Epidermal melanocyte (primary cell): Measurements from ENCODE around the gene CTIF.

Experiments
- DNase-seq: peaks from one replicate; pipeline ENCODE4 v3.0.0; 2011; ENCODE audit warnings: low spot score; ENCODE audit not compliant: insufficient read length

The CTIF gene

DNA sequence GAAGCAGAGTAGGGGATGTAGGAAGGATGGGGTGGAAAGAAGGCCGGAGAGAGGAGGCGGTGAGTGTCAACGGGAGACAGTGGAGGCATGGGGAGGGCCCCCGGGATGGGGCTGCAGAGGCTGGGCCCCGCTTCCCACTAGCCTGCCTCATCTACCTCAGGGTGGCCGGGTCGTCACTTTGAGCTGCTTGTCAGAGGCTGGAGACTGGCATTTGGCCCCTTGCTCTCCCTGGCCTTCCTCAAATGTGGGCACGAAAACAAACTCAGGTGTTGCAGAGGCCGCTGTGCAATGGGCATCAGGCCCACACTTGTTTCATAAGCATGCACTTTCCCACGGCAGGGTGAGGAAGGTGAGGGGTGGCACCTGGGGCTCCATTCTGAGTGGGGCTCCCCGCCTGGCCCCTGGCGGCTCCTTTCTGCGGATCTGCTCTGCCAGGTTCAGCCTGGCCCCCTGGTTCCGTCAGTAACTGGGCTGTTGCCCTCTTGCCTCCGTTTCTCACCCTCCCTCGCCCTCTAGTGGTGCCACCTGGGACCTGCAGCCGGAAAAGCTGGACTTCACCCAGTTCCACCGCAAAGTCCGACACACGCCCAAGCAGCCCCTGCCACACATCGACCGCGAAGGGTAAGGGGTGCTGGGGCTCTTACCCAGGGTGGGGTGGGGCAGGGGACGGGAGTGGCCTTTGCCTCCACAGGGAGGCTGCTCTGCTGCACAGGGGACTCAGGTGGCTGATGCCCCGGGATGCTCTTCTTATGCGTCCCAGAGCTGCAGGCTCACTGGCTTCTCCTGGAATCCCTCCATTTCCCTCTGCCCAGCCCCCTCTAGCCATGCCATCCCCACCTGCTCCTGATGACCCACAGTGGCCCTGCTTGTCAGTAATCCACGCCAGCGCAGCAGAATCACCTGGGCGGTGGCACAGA, 125.4 kb downstream of the CTIF start:
- DNase-seq: peak; percentile 43

- DNase-seq: no peak
Measured at GRCh38 chr18:48665654-48666053, 126.8 kb downstream of the CTIF start.

GRCh38 chr18:48666613-48667012, 127.8 kb downstream of the CTIF start:
- DNase-seq: no peak

GRCh38 chr18:48667276-48668254, 128.7 kb downstream of the CTIF start:
- no peak for DNase-seq

- DNase-seq: no peak
Measured at GRCh38 chr18:48668466-48669179, 129.8 kb downstream of the CTIF start.

DNA sequence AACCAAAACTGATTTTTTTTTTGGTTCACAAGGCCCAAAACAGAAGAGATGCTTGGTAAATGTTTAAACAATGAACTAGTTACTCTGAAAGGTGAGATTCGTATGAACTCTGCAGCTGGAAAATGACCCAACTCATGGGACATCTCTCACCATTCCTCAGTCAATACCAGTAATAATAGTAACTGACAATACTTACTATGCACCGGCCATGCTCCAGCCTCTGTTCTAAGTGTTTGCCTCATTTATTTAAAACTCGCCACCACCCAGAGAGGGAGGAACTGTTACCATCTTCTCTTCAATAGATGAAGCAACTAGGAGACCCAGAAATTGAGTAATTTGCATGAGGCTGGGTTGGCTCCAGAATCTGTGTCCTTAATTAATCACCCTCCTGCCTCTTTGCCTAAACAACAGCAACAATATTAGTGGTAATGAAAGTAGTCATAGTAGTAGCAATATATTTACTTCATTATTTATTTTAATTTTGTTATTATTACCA, 130.4 kb downstream of the CTIF start:
- no peak for DNase-seq

DNA sequence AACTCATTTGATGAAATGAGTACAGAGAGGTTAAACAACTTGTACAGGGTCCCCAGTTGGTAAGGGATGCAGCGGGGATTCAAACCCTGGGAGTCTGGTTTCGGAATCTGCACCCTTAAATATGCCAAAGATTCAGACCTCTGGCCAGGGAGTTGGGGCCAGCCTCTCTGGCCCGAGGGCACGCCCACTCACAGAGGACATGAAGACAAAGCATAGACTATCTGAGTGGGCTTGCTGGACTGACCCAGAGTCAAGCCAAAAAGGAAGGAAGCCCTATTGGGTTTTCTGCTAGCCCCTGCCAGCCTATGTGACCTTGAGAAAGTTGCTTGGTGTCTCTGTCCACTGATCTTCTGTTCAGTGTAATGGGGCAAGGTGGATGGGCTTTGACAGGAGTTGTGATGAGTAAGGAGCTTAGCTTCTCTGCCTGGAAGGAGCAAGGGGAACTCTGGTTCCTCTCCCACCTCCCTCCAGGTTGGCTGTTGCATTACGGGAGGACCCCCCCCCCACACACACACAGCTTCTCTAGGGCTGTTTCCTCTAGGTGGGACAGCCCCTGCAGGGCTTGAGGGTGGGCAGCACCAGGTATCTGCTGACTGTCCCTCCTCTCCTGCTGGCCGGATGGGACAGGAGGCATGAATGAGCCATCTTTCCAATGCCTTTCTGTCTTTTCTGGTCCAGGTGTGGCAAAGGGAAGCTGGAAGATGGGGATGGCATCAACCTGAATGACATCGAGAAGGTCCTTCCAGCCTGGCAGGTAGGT, 131.3 kb downstream of the CTIF start:
- no peak for DNase-seq

DNA sequence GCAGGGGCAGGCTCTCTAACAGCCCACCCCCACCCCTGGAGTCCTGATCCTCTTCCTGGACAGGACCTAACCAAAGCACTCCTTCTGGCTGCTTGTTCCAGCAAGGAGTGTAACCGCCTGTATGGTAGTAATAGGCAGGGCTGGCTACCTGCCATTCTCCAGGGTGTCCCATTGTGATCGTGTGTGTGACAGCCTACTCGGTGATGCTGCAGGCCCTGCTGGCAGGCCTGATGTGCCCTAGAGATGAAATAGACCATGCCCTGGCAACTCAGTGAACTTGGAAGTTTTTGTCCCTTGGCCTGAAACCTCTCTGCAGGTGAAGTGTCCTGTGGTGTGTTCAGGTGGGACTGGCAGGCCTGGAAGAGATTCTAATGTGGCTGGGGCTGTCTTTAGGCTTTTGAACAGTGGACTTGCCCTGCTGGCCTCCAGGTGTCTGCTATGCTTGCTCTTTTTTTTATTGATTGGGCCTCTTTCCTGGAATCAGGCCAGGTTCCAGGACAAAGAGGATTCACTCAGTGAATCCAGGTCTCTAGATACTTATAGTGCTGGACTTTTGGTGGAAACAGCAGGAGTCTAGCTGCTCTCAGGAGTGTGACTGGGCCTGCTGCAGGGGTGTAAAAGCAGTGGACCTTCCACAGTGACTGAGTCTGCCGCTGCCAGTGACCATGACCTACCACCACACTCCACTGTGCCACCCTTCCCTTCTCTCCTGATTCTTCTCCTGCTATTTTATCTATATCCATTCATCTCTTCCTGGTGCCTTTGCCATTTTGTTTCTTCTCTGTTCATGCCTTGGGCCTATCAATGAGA, 132.1 kb downstream of the CTIF start:
- no peak for DNase-seq

DNA sequence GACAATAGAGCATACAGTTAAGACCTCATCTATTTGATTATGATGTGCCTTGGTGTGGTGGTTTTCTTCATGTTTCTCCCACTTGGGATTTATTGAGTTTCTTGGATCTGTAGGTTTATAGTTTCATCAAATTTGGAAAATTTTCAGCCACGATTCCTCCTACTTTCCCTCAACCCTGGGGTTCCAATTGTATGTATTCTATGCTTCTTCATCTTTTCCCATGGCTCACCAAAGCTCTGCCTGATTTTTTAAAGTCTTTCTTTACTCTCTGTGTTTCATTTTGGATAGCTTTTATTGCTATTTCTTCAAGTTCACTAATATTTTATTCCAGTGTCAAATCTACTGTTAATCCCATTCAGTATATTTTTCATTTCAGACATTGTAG, 132.7 kb downstream of the CTIF start:
- DNase-seq: no peak

DNA sequence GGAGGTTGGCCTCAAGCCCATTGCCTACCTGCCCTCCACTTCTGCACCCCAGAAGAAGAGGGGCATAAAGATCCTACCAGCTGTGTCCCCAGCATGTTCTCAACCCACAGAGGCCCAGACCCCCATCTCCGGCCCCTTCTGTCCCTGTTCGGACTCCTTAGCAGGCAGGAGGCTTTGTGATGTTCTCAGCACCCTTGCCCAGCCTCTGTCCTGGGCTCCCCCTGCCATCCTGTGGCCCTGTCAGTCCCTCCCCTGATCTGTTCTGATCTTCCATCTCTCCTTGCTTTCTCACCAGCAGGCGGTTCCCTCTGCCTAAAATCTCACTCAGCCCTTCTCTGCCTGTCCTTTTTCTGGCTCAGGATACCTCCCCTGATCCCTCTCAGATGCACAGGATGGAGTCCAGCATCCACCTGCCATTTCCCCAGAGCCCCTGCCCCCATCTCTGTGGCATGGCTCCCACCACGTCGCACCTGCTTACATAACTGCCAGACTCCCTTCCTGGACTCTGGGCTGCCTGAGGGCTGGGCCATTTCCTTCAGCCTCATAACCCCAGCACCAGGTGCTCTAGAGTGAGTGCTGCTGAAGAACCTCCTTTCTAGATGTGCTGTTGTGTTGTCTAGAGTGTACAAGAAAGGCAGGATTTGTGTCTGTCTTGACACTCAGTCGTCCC, 134.0 kb downstream of the CTIF start:
- no peak for DNase-seq

DNA sequence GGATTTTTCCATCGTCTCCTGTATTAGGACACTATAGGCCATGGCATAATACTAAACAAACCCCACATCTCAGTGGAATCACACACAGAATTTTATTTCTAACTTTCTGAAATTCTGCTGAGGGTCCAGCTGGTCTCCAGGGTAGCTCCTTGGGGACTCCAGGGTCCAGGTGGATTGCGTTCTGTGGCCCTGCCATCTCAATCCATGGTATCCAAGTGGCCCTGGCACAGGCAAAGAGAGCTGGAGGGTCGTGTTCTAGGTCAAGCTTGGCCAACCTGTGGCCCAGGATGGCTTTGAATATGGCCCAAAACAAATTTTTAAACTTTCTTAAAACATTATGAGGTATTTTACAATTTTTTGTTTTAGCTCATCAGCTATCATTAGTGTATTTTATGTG, 134.6 kb downstream of the CTIF start:
- DNase-seq: no peak

- no peak for DNase-seq
Measured at GRCh38 chr18:48673853-48674721, 135.3 kb downstream of the CTIF start.

DNA sequence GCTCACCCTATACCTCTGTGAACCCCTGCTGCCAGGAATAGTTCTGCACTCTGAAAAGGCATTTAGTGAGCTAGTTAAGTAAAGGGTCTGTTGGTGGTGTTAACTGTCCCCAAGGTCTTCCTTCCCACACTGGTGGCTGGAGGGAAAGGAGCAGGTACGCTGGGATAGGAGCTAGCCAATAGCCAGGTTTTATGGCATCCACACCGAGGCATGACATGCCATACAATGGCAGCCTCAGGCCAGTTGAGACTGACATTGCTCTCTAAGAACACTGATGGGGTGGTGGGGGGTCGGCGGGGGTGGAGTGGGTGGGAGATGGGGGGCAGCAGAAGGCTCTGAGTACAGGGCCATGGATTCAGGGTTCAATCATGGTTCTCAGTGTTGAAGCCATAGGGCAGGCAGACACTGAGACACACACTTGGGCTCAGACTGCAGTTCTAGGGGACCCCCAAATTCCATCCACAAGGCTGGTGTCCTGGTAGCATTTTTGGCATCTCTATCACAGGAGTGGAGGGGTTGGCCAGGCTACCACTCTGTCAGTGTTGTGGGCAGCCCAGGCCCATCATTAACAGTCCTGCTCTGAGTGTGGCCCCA, 136.0 kb downstream of the CTIF start:
- no peak for DNase-seq

DNA sequence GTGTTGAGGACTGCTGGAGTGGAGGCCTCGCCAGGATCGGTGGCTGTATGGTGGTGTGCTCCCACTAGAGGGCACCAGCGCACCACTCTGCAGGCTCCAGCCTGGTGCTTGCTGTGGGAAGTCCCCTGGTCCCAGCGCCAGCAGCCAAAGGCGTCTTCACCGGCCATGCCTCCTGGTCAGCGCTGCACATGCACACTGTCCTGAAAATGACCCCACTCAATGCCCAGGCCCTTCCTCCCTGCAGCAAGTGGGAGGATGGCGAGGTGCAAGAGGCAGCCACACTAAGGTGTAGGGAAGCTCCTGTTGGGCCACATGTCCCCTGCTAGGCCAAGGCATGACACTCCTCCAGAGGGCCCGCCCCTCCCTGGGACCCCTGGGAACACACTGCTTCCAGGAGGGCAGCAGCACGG, 136.5 kb downstream of the CTIF start:
- DNase-seq: peak; percentile 71

DNA sequence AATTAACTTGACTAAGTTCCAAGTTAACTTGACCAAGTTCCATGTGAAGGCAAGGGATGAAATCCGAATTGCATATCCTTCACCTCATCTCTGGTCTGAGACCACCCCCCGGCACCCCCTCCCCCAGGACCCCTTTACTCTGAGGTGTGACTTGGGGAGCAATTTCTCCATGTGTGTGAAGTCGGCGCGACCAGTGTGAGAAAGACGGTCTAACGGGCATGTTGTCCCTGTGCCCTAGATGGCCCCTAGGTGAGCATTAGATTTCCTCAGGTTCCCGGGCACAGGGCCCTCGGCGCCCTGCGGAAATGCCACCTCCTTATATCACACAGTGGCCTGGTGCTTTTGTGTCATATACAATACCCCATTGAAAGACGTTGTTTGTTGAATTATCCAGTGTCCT, 137.1 kb downstream of the CTIF start:
- DNase-seq: no peak

DNA sequence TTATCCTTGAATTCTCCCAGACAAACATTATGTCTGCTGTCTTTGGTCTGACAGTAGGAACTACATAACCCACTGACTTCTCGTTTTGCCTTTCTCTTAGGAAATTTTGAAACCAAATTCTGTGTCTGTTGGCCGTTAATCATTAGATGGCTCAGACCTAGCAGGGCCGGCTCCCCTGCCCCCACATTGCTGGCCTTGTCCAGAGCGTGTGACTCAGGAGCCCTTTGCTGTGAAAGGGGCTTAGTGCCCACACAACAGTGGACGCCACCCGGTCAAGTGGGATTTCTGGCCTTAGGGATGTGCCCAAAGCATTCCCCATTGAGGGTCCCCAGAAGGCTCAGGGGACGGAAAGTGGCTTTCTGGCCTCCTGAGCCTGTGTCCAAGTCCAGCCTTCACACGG, 137.5 kb downstream of the CTIF start:
- no peak for DNase-seq

DNA sequence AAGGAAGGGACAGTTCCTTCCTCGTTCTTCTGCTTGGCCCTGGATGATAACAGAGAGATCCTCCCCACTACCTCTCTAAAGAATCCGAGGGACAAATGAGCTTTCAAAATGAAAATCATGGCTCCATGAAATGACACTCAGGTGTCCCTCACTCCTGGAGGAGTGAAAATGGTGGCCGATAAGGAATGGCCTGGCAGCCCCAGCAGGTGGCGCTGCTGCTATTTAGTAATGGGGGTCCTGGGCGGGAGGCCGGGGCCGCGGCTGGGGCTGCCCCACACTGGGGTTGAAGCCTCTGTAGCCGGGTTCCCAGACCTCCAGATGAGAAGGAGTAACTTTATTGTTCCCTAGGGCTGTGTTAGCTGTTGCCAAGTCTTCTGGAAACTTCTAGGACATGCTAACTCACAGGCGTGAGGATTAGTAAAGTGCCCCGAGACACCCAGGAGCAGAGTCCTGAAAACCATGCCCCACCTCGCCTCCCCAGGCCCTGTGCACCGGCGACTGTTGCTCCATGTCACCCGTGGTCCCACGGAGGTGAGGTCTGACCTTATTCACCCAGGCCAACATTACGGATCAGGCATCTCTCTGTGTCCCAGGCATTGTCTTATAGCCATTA, 138.0 kb downstream of the CTIF start:
- DNase-seq: peak; percentile 44
